ENCODE data around the gene CACNA1C.

Gene CACNA1C

DNA sequence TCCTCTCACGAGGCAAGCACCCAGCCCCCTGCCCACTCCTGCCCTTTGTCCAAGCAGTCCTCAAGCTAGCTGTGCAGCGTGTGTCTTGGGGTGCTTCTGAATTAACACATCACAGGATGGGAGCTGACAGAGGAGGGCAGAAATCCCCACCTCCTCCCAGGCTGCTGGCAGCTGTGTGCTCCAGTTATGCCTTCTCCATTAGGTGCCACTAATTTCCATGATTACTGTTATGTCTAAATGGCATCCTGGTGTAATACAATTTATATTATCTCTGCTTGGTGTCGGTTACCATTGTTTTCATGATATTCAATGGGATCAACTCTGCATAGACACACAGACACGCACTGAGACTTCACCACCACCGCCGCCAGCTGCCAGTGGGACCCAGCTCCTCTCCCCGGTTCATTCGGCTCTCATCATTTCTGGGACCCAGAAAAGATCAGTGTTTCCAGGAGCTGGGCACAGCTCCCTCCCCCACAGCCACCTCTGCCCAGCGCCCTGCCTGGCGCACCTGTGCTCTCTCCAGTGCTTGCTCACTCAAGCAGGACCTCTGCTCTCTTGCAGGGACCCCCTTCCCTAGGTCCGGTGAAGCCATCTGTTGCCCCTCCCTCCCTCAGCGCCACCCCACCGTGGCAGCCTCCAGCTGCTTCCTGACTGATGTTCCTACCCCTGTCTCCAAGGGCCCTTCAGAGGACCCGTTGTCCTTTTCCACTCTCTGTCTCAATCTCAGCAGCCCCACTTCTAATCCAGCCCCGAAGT lies 574.5 kb downstream of the CACNA1C start:
- DNase-seq (ENCODE audit: insufficient read length, low spot score): no peak
- TF ChIP-seq, protein P1, sequence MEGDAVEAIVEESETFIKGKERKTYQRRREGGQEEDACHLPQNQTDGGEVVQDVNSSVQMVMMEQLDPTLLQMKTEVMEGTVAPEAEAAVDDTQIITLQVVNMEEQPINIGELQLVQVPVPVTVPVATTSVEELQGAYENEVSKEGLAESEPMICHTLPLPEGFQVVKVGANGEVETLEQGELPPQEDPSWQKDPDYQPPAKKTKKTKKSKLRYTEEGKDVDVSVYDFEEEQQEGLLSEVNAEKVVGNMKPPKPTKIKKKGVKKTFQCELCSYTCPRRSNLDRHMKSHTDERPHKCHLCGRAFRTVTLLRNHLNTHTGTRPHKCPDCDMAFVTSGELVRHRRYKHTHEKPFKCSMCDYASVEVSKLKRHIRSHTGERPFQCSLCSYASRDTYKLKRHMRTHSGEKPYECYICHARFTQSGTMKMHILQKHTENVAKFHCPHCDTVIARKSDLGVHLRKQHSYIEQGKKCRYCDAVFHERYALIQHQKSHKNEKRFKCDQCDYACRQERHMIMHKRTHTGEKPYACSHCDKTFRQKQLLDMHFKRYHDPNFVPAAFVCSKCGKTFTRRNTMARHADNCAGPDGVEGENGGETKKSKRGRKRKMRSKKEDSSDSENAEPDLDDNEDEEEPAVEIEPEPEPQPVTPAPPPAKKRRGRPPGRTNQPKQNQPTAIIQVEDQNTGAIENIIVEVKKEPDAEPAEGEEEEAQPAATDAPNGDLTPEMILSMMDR (IDR thresholded peaks at IDR 0.05; ENCODE audit: insufficient read depth, missing control alignments): no peak
- FAIRE-seq: no peak

- FAIRE-seq: no peak
- TF ChIP-seq, protein P1 (IDR thresholded peaks at IDR 0.05; ENCODE audit: insufficient read depth, missing control alignments): no peak
Measured at GRCh38 chr12:2627835-2628191, 575.0 kb downstream of the CACNA1C start.

GRCh38 chr12:2628401-2628800 lies 575.6 kb downstream of the CACNA1C start:
- DNase-seq (ENCODE audit: insufficient read length, low spot score) (no peak), FAIRE-seq (no peak)
- TF ChIP-seq, protein P1 (IDR thresholded peaks at IDR 0.05; ENCODE audit: insufficient read depth, missing control alignments): no peak

More at GRCh38 chr12:2627835-2628191, 575.0 kb downstream of the CACNA1C start:
- DNase-seq (ENCODE audit: insufficient read length, low spot score): no peak

GRCh38 chr12:2629051-2629450 lies 576.3 kb downstream of the CACNA1C start:
- DNase-seq (ENCODE audit: insufficient read length, low spot score): no peak
- no peak for FAIRE-seq
- TF ChIP-seq, protein P1 (IDR thresholded peaks at IDR 0.05; ENCODE audit: insufficient read depth, missing control alignments): no peak

DNA sequence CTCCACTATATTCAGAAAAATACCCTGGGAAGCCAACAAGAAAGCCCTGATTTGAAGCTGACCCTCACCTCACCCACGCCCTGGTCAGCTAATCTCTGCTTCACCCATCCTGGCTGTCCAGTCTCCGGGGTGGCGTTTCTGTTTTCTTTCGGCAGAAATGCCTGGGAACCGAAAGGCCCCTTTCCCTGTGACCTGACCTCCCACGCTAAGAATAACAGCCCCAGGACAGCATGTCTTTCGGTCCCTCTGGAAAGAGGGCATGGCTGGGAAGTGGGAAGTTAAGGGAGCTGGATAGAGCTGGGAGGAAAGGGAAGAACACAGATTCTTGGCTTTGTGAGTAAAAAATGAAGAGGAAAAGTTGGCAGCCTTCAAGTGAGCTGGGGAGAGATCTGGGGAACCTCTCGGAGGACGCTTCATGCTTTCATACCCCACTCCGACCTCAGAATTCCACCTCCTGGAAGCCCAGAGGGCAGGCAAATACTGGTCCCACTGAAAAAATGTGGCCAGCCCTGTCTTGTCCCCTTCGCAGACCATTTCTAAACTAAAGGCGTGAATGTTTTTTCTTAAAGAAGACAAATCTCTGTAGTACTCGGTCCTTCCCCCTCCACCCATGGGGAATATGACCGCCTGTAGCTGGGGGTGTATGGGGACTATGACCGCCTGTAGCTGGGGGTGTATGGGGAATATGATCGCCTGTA lies 579.0 kb downstream of the CACNA1C start:
- FAIRE-seq: no peak
- TF ChIP-seq, protein P1 (IDR thresholded peaks at IDR 0.05; ENCODE audit: insufficient read depth, missing control alignments): no peak
- no peak for DNase-seq (ENCODE audit: insufficient read length, low spot score)

DNA sequence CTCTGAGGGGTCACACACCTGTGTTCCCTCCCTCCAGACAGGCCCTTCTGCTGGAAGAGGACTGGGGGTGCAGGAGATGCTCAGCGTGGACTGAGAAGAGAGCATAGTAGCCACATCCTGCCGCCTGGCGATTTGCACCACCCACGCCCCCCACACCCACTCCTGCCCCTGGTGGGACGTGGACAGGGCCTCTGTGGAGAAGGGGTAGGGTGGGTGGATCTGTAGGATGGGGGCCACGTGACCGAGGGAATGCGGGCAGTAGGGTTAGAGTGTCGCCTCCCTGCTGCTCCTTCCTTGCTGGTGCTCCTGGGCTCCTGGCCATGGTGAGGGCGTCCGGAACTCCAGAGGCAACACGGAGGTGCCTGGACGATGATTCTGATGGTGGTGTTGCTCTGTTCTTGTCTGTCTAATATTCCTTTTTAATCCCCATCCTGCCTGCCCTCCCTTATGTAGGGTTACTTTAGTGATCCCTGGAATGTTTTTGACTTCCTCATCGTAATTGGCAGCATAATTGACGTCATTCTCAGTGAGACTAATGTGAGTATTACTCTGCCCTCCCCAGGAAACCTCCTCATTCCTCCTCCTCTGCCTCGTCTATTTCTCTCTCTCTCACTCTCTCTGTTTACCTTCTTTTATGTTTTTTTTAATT lies 580.5 kb downstream of the CACNA1C start:
- DNase-seq (ENCODE audit: insufficient read length, low spot score) (no peak), FAIRE-seq (no peak)
- TF ChIP-seq, protein P1 (IDR thresholded peaks at IDR 0.05; ENCODE audit: insufficient read depth, missing control alignments): no peak

All from D721Med (cell line).